WERI-Rb-1 (cell line): Measurements from ENCODE around the gene PYGB.
A peak's percentile ranks its signal among the peaks of the same experiment; 100 is the strongest.

ENCODE experiments used
- DNase-seq: peaks from one replicate; pipeline ENCODE4 v3.0.0-alpha.2; 2020
- H3K27ac ChIP-seq: fragments of 250-450 bp; sonication (Bioruptor Pico); 2 replicates; pipeline ENCODE4 v1.5.1; 2020; ENCODE audit warnings: mild to moderate bottlenecking, moderate library complexity
- H3K27me3 ChIP-seq: fragments of 250-450 bp; sonication (Bioruptor Pico); 2 replicates; pipeline ENCODE4 v1.5.1; 2021; ENCODE audit warnings: mild to moderate bottlenecking, low read depth, moderate library complexity; ENCODE audit not compliant: insufficient read depth, severe bottlenecking
- H3K36me3 ChIP-seq: fragments of 250-450 bp; sonication (Bioruptor Pico); 2 replicates; pipeline ENCODE4 v1.5.1; 2020; ENCODE audit warnings: mild to moderate bottlenecking, moderate library complexity
- H3K4me3 ChIP-seq: 2 replicates; pipeline ENCODE4 v1.5.1; 2011; ENCODE audit warnings: low read depth, mild to moderate bottlenecking, control low read depth, low read length
- H3K9me3 ChIP-seq: fragments of 250-450 bp; sonication (Bioruptor Pico); 2 replicates; pipeline ENCODE4 v1.5.1; 2021; ENCODE audit warnings: mild to moderate bottlenecking, moderate library complexity; ENCODE audit not compliant: severe bottlenecking
- CTCF ChIP-seq: IDR thresholded peaks from 2 replicates; pipeline ENCODE4 v1.5.1; 2011; ENCODE audit warnings: low read depth, mild to moderate bottlenecking, control low read depth, inconsistent platforms, low read length

The PYGB gene

GRCh38 chr20:25224941-25225340 is 22.9 kb upstream of the PYGB start:
- no peak overlapping the region for H3K27ac ChIP-seq

GRCh38 chr20:25225642-25226432 is 22.0 kb upstream of the PYGB start:
- peaks cover 11% of the 10 kb centered on the region for H3K36me3 ChIP-seq
- no peaks in the 10 kb centered on the region for H3K9me3 ChIP-seq
- no peak overlapping the region for H3K4me3 ChIP-seq
- H3K27me3 ChIP-seq, result no peaks in the 10 kb centered on the region
- DNase-seq, result no peak
- no peak for TF ChIP-seq CTCF
- H3K27ac ChIP-seq, result no peak overlapping the region

More at GRCh38 chr20:25224941-25225340, 22.9 kb upstream of the PYGB start:
- Histone ChIP-seq H3K9me3 (no peaks in the 10 kb centered on the region), H3K27me3 (no peaks in the 10 kb centered on the region), H3K4me3 (no peak overlapping the region), H3K36me3 (peaks cover 17% of the 10 kb centered on the region)
- no peak for DNase-seq
- TF ChIP-seq CTCF, result no peak

- H3K27me3 ChIP-seq, result no peaks in the 10 kb centered on the region
- peaks cover 7% of the 10 kb centered on the region for H3K36me3 ChIP-seq
- no peak overlapping the region for H3K4me3 ChIP-seq
- no peak overlapping the region for H3K27ac ChIP-seq
- no peaks in the 10 kb centered on the region for H3K9me3 ChIP-seq
- DNase-seq, result peak; percentile 42
- no peak for TF ChIP-seq CTCF
Measured at GRCh38 chr20:25226433-25227316, 21.2 kb upstream of the PYGB start.

- Histone ChIP-seq H3K9me3 (no peaks in the 10 kb centered on the region), H3K27me3 (no peaks in the 10 kb centered on the region), H3K36me3 (peaks cover 7% of the 10 kb centered on the region), H3K4me3 (no peak overlapping the region), H3K27ac (no peak overlapping the region)
- TF ChIP-seq CTCF, result no peak
- no peak for DNase-seq
Measured at GRCh38 chr20:25227317-25227831, 20.5 kb upstream of the PYGB start.

- peaks cover 4% of the 10 kb centered on the region for H3K36me3 ChIP-seq
- H3K4me3 ChIP-seq, result no peak overlapping the region
- no peaks in the 10 kb centered on the region for H3K27me3 ChIP-seq
- no peak overlapping the region for H3K27ac ChIP-seq
- TF ChIP-seq CTCF, result no peak
- no peak for DNase-seq
- H3K9me3 ChIP-seq, result no peaks in the 10 kb centered on the region
Measured at GRCh38 chr20:25229486-25230165, 18.3 kb upstream of the PYGB start.
